Measurements from ENCODE around the gene RSPO4.

- TF ChIP-seq CTCF (IDR thresholded peaks at IDR 0.05) (no peak), POLR2A (IDR thresholded peaks at IDR 0.05) (no peak)
Observed at GRCh38 chr20:976033-976432, 26.1 kb downstream of the RSPO4 start.
